ENCODE results near the gene BEND6. TPM values are rescaled to one million over a fixed set of nuclear protein-coding genes. Genes with fewer than 3 reads are reported as not detected.

Gene BEND6
- total RNA-seq, 1 experiment from 2014 or later: 1.4 TPM

- no CpG with 5 or more reads among the region's 1 CpG for WGBS (ENCODE audit: extremely low coverage, insufficient read length, low lambda C conversion rate)
- no peak overlapping the region for H4K91ac ChIP-seq (ENCODE audit: insufficient read length, low read depth, low read length)
- no peaks in the 10 kb centered on the region; the same call in 1 of the 2 replicates for H3K27me3 Mint-ChIP-seq (ENCODE audit: low read depth)
These were observed 31.7 kb downstream of the BEND6 start for GRCh38 chr6:56986611-56987010.

More at GRCh38 chr6:56986611-56987010, 31.7 kb downstream of the BEND6 start:
- Histone ChIP-seq H3K4me1 (ENCODE audit: insufficient read depth, low read length) (no peaks in the 10 kb centered on the region), H2BK20ac (ENCODE audit: low read depth, low read length, poor library complexity, severe bottlenecking) (no peak overlapping the region), H3K23me2 (ENCODE audit: insufficient read length, low read depth, low read length, poor library complexity, severe bottlenecking) (no peaks in the 10 kb centered on the region), H2AFZ (ENCODE audit: low read length) (no peak overlapping the region), H3K79me1 (ENCODE audit: insufficient read depth, low read depth, low read length, poor library complexity, severe bottlenecking) (no peaks in the 10 kb centered on the region), H3K79me2 (ENCODE audit: insufficient read depth, low read length) (no peaks in the 10 kb centered on the region), H4K8ac (replicated peaks; ENCODE audit: insufficient read length, low read depth, low read length) (no peak overlapping the region), H3K27ac (ENCODE audit: insufficient read length, low read depth, low read length) (no peak overlapping the region), H3K9ac (ENCODE audit: extremely low read depth, insufficient read length, low read length) (no peak overlapping the region), H2BK5ac (ENCODE audit: insufficient read length, low read length) (no peak overlapping the region), H3K23ac (ENCODE audit: insufficient read length, low read depth, low read length) (no peak overlapping the region), H2BK15ac (ENCODE audit: low read depth, low read length) (no peak overlapping the region), H3T11ph (ENCODE audit: low read length) (no peak overlapping the region), H3K4me2 (ENCODE audit: insufficient read depth, insufficient read length, low read length) (no peak overlapping the region), H2BK120ac (ENCODE audit: low read depth, low read length, poor library complexity, severe bottlenecking) (no peak overlapping the region), H3K56ac (ENCODE audit: insufficient read length, low read depth, low read length) (no peak overlapping the region), H3K27me3 (ENCODE audit: insufficient read depth, low read length) (no peaks in the 10 kb centered on the region), H4K20me1 (ENCODE audit: control insufficient read depth, insufficient read depth, insufficient read length) (no peaks in the 10 kb centered on the region), H3K14ac (ENCODE audit: insufficient read depth, low read length) (no peak overlapping the region), H4K5ac (ENCODE audit: insufficient read length, low read depth, low read length) (no peak overlapping the region), H2BK12ac (ENCODE audit: insufficient read length, low read depth, low read length) (no peak overlapping the region), H2AK5ac (ENCODE audit: insufficient read length, low read length) (no peak overlapping the region), H3K18ac (ENCODE audit: insufficient read length, low read depth, low read length) (no peak overlapping the region), H3K9me3 (ENCODE audit: control insufficient read depth, low read depth, low read length) (no peaks in the 10 kb centered on the region), H3K4ac (ENCODE audit: low read depth, low read length) (no peak overlapping the region)
- TF ChIP-seq CTCF (conservative IDR thresholded peaks at IDR 0.05): no peak
- Mint-ChIP-seq H3K9me3 (no peaks in the 10 kb centered on the region), H3K4me3 (no peak overlapping the region), H3K4me1 (peaks cover 0 to 1% of the 10 kb centered on the region in 2 experiments; a peak in 1 of 4 replicates), H3K36me3 (ENCODE audit: insufficient read depth in 1 of 3, low read depth in 3 of 3) (no peaks in the 10 kb centered on the region), H3K27ac (no peak overlapping the region)
- DNase-seq: no peak
